ENCODE results near the gene NET1. TPM values are rescaled to one million over a fixed set of nuclear protein-coding genes. Genes with fewer than 3 reads are reported as not detected.

NET1 gene
- total RNA-seq, 1 donor from 2014 or later, result 113 TPM

DNA sequence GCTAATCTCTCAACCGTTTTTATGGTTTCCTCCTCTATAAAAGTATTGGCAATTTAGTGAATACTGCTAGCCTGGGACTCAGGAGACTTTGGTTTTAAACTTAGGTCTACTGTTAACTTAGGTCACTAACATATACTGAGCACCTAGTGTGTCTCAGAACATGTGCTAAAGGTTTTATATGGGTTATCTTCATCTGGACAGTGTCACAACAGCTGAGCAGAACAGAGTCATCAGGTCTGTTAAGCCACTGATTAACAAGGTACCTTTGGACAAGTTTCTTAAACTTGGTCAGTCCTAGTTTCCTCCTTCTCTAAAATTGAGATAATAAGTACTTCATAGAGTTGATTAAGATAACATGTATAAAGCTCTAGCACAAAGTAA lies 30.6 kb downstream of the NET1 start:
- TF ChIP-seq, protein P1, sequence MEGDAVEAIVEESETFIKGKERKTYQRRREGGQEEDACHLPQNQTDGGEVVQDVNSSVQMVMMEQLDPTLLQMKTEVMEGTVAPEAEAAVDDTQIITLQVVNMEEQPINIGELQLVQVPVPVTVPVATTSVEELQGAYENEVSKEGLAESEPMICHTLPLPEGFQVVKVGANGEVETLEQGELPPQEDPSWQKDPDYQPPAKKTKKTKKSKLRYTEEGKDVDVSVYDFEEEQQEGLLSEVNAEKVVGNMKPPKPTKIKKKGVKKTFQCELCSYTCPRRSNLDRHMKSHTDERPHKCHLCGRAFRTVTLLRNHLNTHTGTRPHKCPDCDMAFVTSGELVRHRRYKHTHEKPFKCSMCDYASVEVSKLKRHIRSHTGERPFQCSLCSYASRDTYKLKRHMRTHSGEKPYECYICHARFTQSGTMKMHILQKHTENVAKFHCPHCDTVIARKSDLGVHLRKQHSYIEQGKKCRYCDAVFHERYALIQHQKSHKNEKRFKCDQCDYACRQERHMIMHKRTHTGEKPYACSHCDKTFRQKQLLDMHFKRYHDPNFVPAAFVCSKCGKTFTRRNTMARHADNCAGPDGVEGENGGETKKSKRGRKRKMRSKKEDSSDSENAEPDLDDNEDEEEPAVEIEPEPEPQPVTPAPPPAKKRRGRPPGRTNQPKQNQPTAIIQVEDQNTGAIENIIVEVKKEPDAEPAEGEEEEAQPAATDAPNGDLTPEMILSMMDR (IDR thresholded peaks at IDR 0.05; ENCODE audit: insufficient read depth, low read length, poor library complexity, severe bottlenecking), result no peak

DNA sequence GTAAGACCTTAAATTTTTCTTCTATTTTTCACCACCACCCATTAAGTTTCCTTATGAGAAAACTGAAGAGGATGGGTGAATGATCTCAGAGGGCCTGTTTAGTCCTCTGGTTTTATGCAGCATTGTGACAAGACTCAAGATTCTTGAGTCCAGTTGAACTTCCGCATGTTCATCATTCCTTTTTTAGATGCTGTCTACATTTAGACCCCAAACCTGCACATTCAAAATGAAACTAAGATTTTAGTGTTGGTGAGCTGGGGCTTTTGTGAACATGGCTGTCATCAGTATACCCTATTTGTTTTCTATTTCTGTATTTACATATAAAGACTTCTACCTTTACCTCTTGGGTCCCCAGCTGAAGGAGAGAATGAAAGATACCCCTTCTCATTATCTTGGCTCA lies 31.1 kb downstream of the NET1 start:
- no peaks in the 10 kb centered on the region for H3K27me3 ChIP-seq (ENCODE audit: control insufficient read depth, insufficient read depth, low read length)
- TF ChIP-seq, protein P1 (IDR thresholded peaks at IDR 0.05; ENCODE audit: insufficient read depth, low read length, poor library complexity, severe bottlenecking), result no peak
- no peaks in the 10 kb centered on the region for H3K36me3 ChIP-seq (ENCODE audit: control insufficient read depth, insufficient read depth, low read length)
- no peak for DNase-seq (ENCODE audit: low read depth)
- H3K4me3 ChIP-seq (ENCODE audit: low read depth, low read length), result no peak overlapping the region

More for the DNA sequence above, 30.6 kb downstream of the NET1 start:
- no peak for DNase-seq (ENCODE audit: low read depth)
- Histone ChIP-seq H3K36me3 (ENCODE audit: control insufficient read depth, insufficient read depth, low read length) (no peaks in the 10 kb centered on the region), H3K4me3 (ENCODE audit: low read depth, low read length) (no peak overlapping the region), H3K27me3 (ENCODE audit: control insufficient read depth, insufficient read depth, low read length) (no peaks in the 10 kb centered on the region)

GRCh38 chr10:5445006-5445405 lies 32.6 kb downstream of the NET1 start:
- no peaks in the 10 kb centered on the region for H3K27me3 ChIP-seq (ENCODE audit: control insufficient read depth, insufficient read depth, low read length)
- DNase-seq (ENCODE audit: low read depth), result no peak
- no peaks in the 10 kb centered on the region for H3K36me3 ChIP-seq (ENCODE audit: control insufficient read depth, insufficient read depth, low read length)
- TF ChIP-seq, protein P1 (IDR thresholded peaks at IDR 0.05; ENCODE audit: insufficient read depth, low read length, poor library complexity, severe bottlenecking), result no peak
- no peak overlapping the region for H3K4me3 ChIP-seq (ENCODE audit: low read depth, low read length)

DNA sequence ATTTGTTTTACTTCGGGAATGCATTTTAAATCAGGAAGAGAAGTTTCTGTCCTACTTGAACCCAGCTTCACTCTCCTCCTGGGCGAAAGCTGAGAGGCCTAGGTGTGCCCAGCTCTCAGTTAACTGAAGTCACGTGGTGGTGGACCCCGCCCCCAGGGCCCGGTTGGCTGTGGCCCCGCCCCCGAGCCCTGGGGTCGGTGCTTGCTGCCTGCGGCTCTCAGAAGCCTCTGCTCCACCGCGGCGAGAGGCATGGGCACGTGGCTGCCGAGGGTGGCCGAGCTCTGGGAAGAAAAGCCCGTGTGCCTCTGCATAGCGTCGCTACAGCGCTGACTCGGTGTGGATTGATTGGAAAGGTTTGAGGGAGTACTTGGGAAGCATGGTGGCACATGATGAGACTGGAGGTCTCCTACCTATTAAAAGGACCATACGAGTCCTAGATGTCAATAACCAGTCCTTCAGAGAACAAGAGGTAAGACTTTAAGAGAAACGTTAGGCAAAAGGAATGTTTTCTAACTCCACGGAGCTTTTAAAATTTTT lies 34.1 kb downstream of the NET1 start:
- peak; percentile 69 for DNase-seq (ENCODE audit: low read depth)
- Histone ChIP-seq H3K4me3 (ENCODE audit: low read depth, low read length) (peak overlapping the region; percentile 87), H3K36me3 (ENCODE audit: control insufficient read depth, insufficient read depth, low read length) (no peaks in the 10 kb centered on the region), H3K27me3 (ENCODE audit: control insufficient read depth, insufficient read depth, low read length) (no peaks in the 10 kb centered on the region)
- TF ChIP-seq, protein P1 (IDR thresholded peaks at IDR 0.05; ENCODE audit: insufficient read depth, low read length, poor library complexity, severe bottlenecking), result no peak

DNA sequence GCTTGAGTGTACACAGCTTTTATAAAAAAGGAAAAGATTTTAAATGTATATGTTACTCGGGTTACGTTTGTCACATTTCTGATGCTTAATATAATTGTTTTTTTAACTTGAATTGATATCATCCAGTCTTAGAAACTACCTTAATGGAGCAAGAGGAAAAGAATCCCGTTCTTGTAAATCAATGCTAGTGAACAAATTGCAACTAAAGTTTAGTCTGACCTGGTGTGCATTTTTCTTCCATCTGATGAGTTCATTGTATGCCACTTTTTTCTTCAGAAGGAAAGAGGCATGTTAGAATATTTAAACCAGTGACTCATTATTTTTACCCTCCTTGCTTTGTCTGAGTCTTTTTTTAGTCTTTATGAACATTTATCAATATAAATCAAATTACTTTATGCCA lies 34.7 kb downstream of the NET1 start:
- peak overlapping the region; percentile 87 for H3K4me3 ChIP-seq (ENCODE audit: low read depth, low read length)
- no peaks in the 10 kb centered on the region for H3K27me3 ChIP-seq (ENCODE audit: control insufficient read depth, insufficient read depth, low read length)
- DNase-seq (ENCODE audit: low read depth), result no peak
- H3K36me3 ChIP-seq (ENCODE audit: control insufficient read depth, insufficient read depth, low read length), result no peaks in the 10 kb centered on the region
- TF ChIP-seq, protein P1 (IDR thresholded peaks at IDR 0.05; ENCODE audit: insufficient read depth, low read length, poor library complexity, severe bottlenecking), result no peak

GRCh38 chr10:5447611-5448071 lies 35.3 kb downstream of the NET1 start:
- H3K4me3 ChIP-seq (ENCODE audit: low read depth, low read length), result peak overlapping the region; percentile 87
- TF ChIP-seq, protein P1 (IDR thresholded peaks at IDR 0.05; ENCODE audit: insufficient read depth, low read length, poor library complexity, severe bottlenecking), result no peak
- H3K27me3 ChIP-seq (ENCODE audit: control insufficient read depth, insufficient read depth, low read length), result no peaks in the 10 kb centered on the region

More at GRCh38 chr10:5447611-5448071, 35.3 kb downstream of the NET1 start:
- no peaks in the 10 kb centered on the region for H3K36me3 ChIP-seq (ENCODE audit: control insufficient read depth, insufficient read depth, low read length)
- DNase-seq (ENCODE audit: low read depth), result no peak

Measured in kidney epithelial cell (primary cell).